ENCODE measurements around the gene GRM1.

- TF ChIP-seq CTCF (conservative IDR thresholded peaks at IDR 0.05; ENCODE audit: low read depth, low read length): no peak
- TF ChIP-seq MAFK (IDR thresholded peaks at IDR 0.05; ENCODE audit: low read depth, low read length): no peak
- no peak for TF ChIP-seq RAD21 (IDR thresholded peaks at IDR 0.05; ENCODE audit: low read length)
Observed at GRCh38 chr6:146092961-146093686, 64.3 kb downstream of the GRM1 start.

Measured in IMR-90 (cell line).